Epithelial cell of esophagus (primary cell): ENCODE results near the gene BTN1A1.
A peak's percentile ranks its signal among the peaks of the same experiment; 100 is the strongest.

Experiments
- DNase-seq: peaks from one replicate; pipeline ENCODE4 v3.0.0; 2010; ENCODE audit warnings: low read depth
- H3K4me3 ChIP-seq: 2 replicates; pipeline ENCODE4 v1.5.1; 2011; ENCODE audit warnings: mild to moderate bottlenecking, low read length, control low read depth
- CTCF ChIP-seq: IDR thresholded peaks from 2 replicates; pipeline ENCODE4 v1.5.1; 2011; ENCODE audit warnings: low read depth, mild to moderate bottlenecking, low read length, control low read depth, inconsistent platforms; ENCODE audit not compliant: insufficient read depth; ENCODE audit errors: missing control alignments

BTN1A1 gene

GRCh38 chr6:26533532-26533931 lies 33.4 kb downstream of the BTN1A1 start:
- no peak for DNase-seq
- no peak for TF ChIP-seq CTCF

GRCh38 chr6:26534681-26535465 lies 34.8 kb downstream of the BTN1A1 start:
- no peak overlapping the region for H3K4me3 ChIP-seq
- TF ChIP-seq CTCF: no peak
- DNase-seq: no peak

More at GRCh38 chr6:26533532-26533931, 33.4 kb downstream of the BTN1A1 start:
- peak overlapping the region; percentile 76 for H3K4me3 ChIP-seq

- TF ChIP-seq CTCF: no peak
- peak overlapping the region; percentile 63 for H3K4me3 ChIP-seq
- DNase-seq: no peak
These were observed 36.6 kb downstream of the BTN1A1 start for GRCh38 chr6:26536571-26537159.

- no peak for TF ChIP-seq CTCF
- peak overlapping the region; percentile 63 for H3K4me3 ChIP-seq
- DNase-seq: peak; percentile 96
These were observed 37.2 kb downstream of the BTN1A1 start for GRCh38 chr6:26537160-26537845.

- peak; percentile 91 for DNase-seq
- TF ChIP-seq CTCF: no peak
- peak within 1 kb of the TSS; percentile 63 for H3K4me3 ChIP-seq
These were observed 37.9 kb downstream of the BTN1A1 start, which contains the start of gene HMGN4 for GRCh38 chr6:26537846-26538571. Gene HMGN4 (plus strand): TSS chr6:26538366. CDS start chr6:26545207, 6,841 bp downstream.

- DNase-seq: no peak
- TF ChIP-seq CTCF: no peak
- peak overlapping the region; percentile 63 for H3K4me3 ChIP-seq
These were observed 38.4 kb downstream of the BTN1A1 start for GRCh38 chr6:26538572-26538902.
